HCT116 (cell line): ENCODE measurements around the gene TUG1.
A peak's percentile ranks its signal among the peaks of the same experiment; 100 is the strongest.

ENCODE experiments used
- CTCF ChIP-seq, 3 experiments: fragments of 200-600 bp in 1 of 3; sonication (generic) in 1 of 3; IDR thresholded peaks in 2 of 3; conservative IDR thresholded peaks in 1 of 3; 2 replicates each; pipeline ENCODE4 v1.5.1; 2012 to 2017; ENCODE audit warnings: low read depth in 2 of 3, low read length in 2 of 3, antibody characterized with exemption in 1 of 3, borderline replicate concordance in 1 of 3, control low read depth in 1 of 3, mild to moderate bottlenecking in 1 of 3, mixed read lengths in 1 of 3, mixed run types in 1 of 3, moderate library complexity in 1 of 3; ENCODE audit not compliant: insufficient read depth in 1 of 3
- EZH2 ChIP-seq: fragments of 200-600 bp; sonication (generic); IDR thresholded peaks from 2 replicates; pipeline ENCODE4 v1.6.1; 2017; ENCODE audit warnings: antibody characterized with exemption, mixed run types
- EZH2phosphoT487 ChIP-seq: fragments of 200-600 bp; IDR thresholded peaks from 2 replicates; pipeline ENCODE4 v1.6.1; 2018; ENCODE audit warnings: antibody characterized with exemption, borderline replicate concordance
- JUND ChIP-seq: IDR thresholded peaks from 2 replicates; pipeline ENCODE4 v1.6.1; 2012
- MAX ChIP-seq: IDR thresholded peaks from 2 replicates; pipeline ENCODE4 v1.6.1; 2012
- POLR2A ChIP-seq: IDR thresholded peaks from 2 replicates; pipeline ENCODE4 v1.7.0; 2011; ENCODE audit warnings: borderline replicate concordance; ENCODE audit not compliant: insufficient read depth, insufficient read length; ENCODE audit errors: extremely low read depth
- POLR2AphosphoS5 ChIP-seq: IDR thresholded peaks from 2 replicates; pipeline ENCODE4 v1.6.1; 2011; ENCODE audit warnings: mild to moderate bottlenecking, low read depth, low read length, moderate library complexity
- REST ChIP-seq: IDR thresholded peaks from 2 replicates; pipeline ENCODE4 v1.6.1; 2012; ENCODE audit warnings: low read depth
- SP1 ChIP-seq: IDR thresholded peaks from 2 replicates; pipeline ENCODE4 v1.6.1; 2012; ENCODE audit warnings: low read depth
- TF ChIP-seq, protein P1 (sequence below): IDR thresholded peaks from 2 replicates; pipeline ENCODE4 v1.6.1; 2012

- TF ChIP-seq CTCF (IDR thresholded peaks at IDR 0.05 in 2 of 3, conservative IDR thresholded peaks at IDR 0.05 in 1 of 3; ENCODE audit: borderline replicate concordance in 1 of 3, insufficient read depth in 1 of 3, low read depth in 2 of 3, low read length in 2 of 3) (no peak), MAX (no peak), POLR2A (no peak), JUND (no peak), EZH2phosphoT487 (no peak), EZH2 (no peak), SP1 (no peak), POLR2AphosphoS5 (no peak), REST (peak; percentile 14)
- TF ChIP-seq, protein P1, sequence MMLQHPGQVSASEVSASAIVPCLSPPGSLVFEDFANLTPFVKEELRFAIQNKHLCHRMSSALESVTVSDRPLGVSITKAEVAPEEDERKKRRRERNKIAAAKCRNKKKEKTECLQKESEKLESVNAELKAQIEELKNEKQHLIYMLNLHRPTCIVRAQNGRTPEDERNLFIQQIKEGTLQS, result no peak
Observed at GRCh38 chr22:30933457-30933856, 35.6 kb upstream of the TUG1 start.
